IMR-90 (cell line): ENCODE data around the gene MYDGF. TPM values are rescaled to one million over a fixed set of nuclear protein-coding genes. Genes with fewer than 3 reads are reported as not detected.
A peak's percentile ranks its signal among the peaks of the same experiment; 100 is the strongest.

Experiments used
- ATAC-seq: fragments of 200-7000 bp; cut with Tn5 transposase; 2 replicates; pipeline ENCODE4 v1.9.1; 2020; ENCODE audit warnings: low read depth, mild to moderate bottlenecking, moderate library complexity
- BruUV-seq: library from RNA; stranded (reverse); fragments of 400-500 nt; replicated peaks from 2 replicates; lab custom pipeline; 2021; lab: Mats Ljungman, UMichigan
- CTCF ChIA-PET: fragments of 300-600 bp; formaldehyde crosslinking; extraction: SDS; loops from one replicate; lab custom pipeline; 2021; ENCODE audit warnings: antibody characterized with exemption; lab: Yijun Ruan, JAX
- POLR2A ChIA-PET: fragments of 300-600 bp; sonication (Branson Sonifier 250); formaldehyde crosslinking; loops from one replicate; lab custom pipeline; 2022; ENCODE audit warnings: antibody characterized with exemption; ENCODE audit not compliant: unreplicated experiment; lab: Charles Lee
- DNase-seq: peaks from one replicate; pipeline ENCODE4 v3.0.0; 2013
- H2AFZ ChIP-seq: replicated peaks from 2 replicates; pipeline ENCODE3; 2013; ENCODE audit warnings: low read length, mild to moderate bottlenecking; ENCODE audit not compliant: poor library complexity
- H2AK5ac ChIP-seq: 2 replicates; pipeline ENCODE4 v1.6.1; 2013; ENCODE audit warnings: low read depth, low read length, inconsistent platforms
- H2AK9ac ChIP-seq: replicated peaks from 2 replicates; pipeline ENCODE3; 2013; ENCODE audit warnings: mild to moderate bottlenecking, low read depth, low read length, moderate library complexity; ENCODE audit not compliant: poor library complexity
- H2BK120ac ChIP-seq: 2 replicates; pipeline ENCODE4 v1.6.1; 2013; ENCODE audit warnings: low read depth, low read length, inconsistent platforms
- H2BK15ac ChIP-seq: 3 replicates; pipeline ENCODE4 v1.6.1; 2013; ENCODE audit warnings: low read depth, low read length, inconsistent platforms
- H2BK20ac ChIP-seq: 2 replicates; pipeline ENCODE4 v1.6.1; 2013; ENCODE audit warnings: low read depth, mild to moderate bottlenecking, inconsistent platforms, low read length, moderate library complexity
- H2BK5ac ChIP-seq: 2 replicates; pipeline ENCODE4 v1.6.1; 2013; ENCODE audit warnings: mild to moderate bottlenecking, low read depth, low read length, inconsistent platforms; ENCODE audit not compliant: poor library complexity, severe bottlenecking
- H3K14ac ChIP-seq: replicated peaks from 2 replicates; pipeline ENCODE4 v1.6.1; 2013; ENCODE audit warnings: low read depth, low read length, inconsistent platforms
- H3K18ac ChIP-seq: 2 replicates; pipeline ENCODE4 v1.6.1; 2013; ENCODE audit warnings: low read depth, low read length, control low read depth
- H3K23ac ChIP-seq: 2 replicates; pipeline ENCODE4 v1.6.1; 2013; ENCODE audit warnings: low read depth, low read length, inconsistent platforms
- H3K27ac ChIP-seq: 2 replicates; pipeline ENCODE4 v1.5.1; 2013; ENCODE audit warnings: mild to moderate bottlenecking, control low read depth, low read length; ENCODE audit not compliant: insufficient read depth
- H3K27me3 ChIP-seq: 2 replicates; pipeline ENCODE4 v1.6.1; 2013; ENCODE audit warnings: low read length; ENCODE audit not compliant: control insufficient read depth, insufficient read depth
- H3K36me3 ChIP-seq: 2 replicates; pipeline ENCODE4 v1.6.1; 2013; ENCODE audit warnings: low read length, mixed read lengths; ENCODE audit not compliant: control insufficient read depth, insufficient read depth
- H3K4ac ChIP-seq: 2 replicates; pipeline ENCODE4 v1.6.1; 2013; ENCODE audit warnings: low read depth, low read length, inconsistent platforms
- H3K4me1 ChIP-seq: 2 replicates; pipeline ENCODE4 v1.6.1; 2013; ENCODE audit warnings: low read length, mixed read lengths; ENCODE audit not compliant: control insufficient read depth, insufficient read depth
- H3K4me2 ChIP-seq: 2 replicates; pipeline ENCODE4 v1.6.1; 2013; ENCODE audit warnings: low read depth, mild to moderate bottlenecking, control low read depth, low read length, moderate library complexity
- H3K4me3 ChIP-seq: 2 replicates; pipeline ENCODE4 v1.5.1; 2013; ENCODE audit warnings: low read depth, mild to moderate bottlenecking, control low read depth, low read length, moderate library complexity; ENCODE audit not compliant: insufficient read depth
- H3K56ac ChIP-seq: 2 replicates; pipeline ENCODE4 v1.6.1; 2013; ENCODE audit warnings: low read length, inconsistent platforms; ENCODE audit not compliant: insufficient read depth; ENCODE audit errors: extremely low read depth
- H3K79me1 ChIP-seq, 2 experiments: 2 replicates each; pipeline ENCODE4 v1.6.1; 2013; ENCODE audit warnings: low read length in 2 of 2, inconsistent platforms in 1 of 2, low read depth in 1 of 2
- H3K9ac ChIP-seq: 2 replicates; pipeline ENCODE4 v1.6.1; 2013; ENCODE audit warnings: low read depth, low read length, control low read depth
- H3K9me1 ChIP-seq: 2 replicates; pipeline ENCODE4 v1.6.1; 2013; ENCODE audit warnings: low read length, inconsistent platforms; ENCODE audit not compliant: insufficient read depth
- H3K9me3 ChIP-seq: 2 replicates; pipeline ENCODE4 v1.6.1; 2013; ENCODE audit warnings: low read length; ENCODE audit not compliant: control insufficient read depth, insufficient read depth
- H4K20me1 ChIP-seq: 2 replicates; pipeline ENCODE4 v1.6.1; 2013; ENCODE audit warnings: low read length, inconsistent platforms; ENCODE audit not compliant: insufficient read depth
- H4K5ac ChIP-seq: 2 replicates; pipeline ENCODE4 v1.6.1; 2013; ENCODE audit warnings: mild to moderate bottlenecking, low read depth, low read length, control low read depth
- H4K8ac ChIP-seq, 2 experiments: 2 replicates each; pipeline ENCODE4 v1.6.1; 2013; ENCODE audit warnings: low read depth in 2 of 2, low read length in 2 of 2, control low read depth in 1 of 2, inconsistent platforms in 1 of 2
- H4K91ac ChIP-seq: 2 replicates; pipeline ENCODE4 v1.6.1; 2013; ENCODE audit warnings: low read depth, low read length, inconsistent platforms; ENCODE audit not compliant: insufficient read depth
- BHLHE40 ChIP-seq: fragments of 150-350 bp; IDR thresholded peaks from 2 replicates; pipeline ENCODE4 v1.6.1; 2016; ENCODE audit warnings: mild to moderate bottlenecking, low read depth, low read length
- CEBPB ChIP-seq: IDR thresholded peaks from 2 replicates; pipeline ENCODE4 v1.6.1; 2012; ENCODE audit warnings: low read depth, low read length, improper control_type of control experiment
- CHD1 ChIP-seq: IDR thresholded peaks from 2 replicates; pipeline ENCODE4 v1.6.1; 2012; ENCODE audit warnings: low read depth, low read length, improper control_type of control experiment
- CTCF ChIP-seq: conservative IDR thresholded peaks from 2 replicates; pipeline ENCODE4 v1.5.1; 2012; ENCODE audit warnings: mild to moderate bottlenecking, low read depth, low read length, improper control_type of control experiment
- FOS ChIP-seq: fragments of 150-350 bp; IDR thresholded peaks from 2 replicates; pipeline ENCODE4 v1.6.1; 2016; ENCODE audit warnings: low read depth, low read length
- MAFK ChIP-seq: IDR thresholded peaks from 2 replicates; pipeline ENCODE4 v1.6.1; 2012; ENCODE audit warnings: low read depth, low read length, improper control_type of control experiment
- MAZ ChIP-seq: IDR thresholded peaks from 2 replicates; pipeline ENCODE4 v1.6.1; 2012; ENCODE audit warnings: low read depth, mild to moderate bottlenecking, low read length, improper control_type of control experiment, moderate library complexity, borderline replicate concordance
- NFE2L2 ChIP-seq: fragments of 150-350 bp; IDR thresholded peaks from 2 replicates; pipeline ENCODE4 v1.6.1; 2016; ENCODE audit warnings: low read depth, mild to moderate bottlenecking, low read length
- POLR2A ChIP-seq: IDR thresholded peaks from 2 replicates; pipeline ENCODE4 v1.6.1; 2012; ENCODE audit warnings: mild to moderate bottlenecking, low read depth, low read length
- RAD21 ChIP-seq: IDR thresholded peaks from 2 replicates; pipeline ENCODE4 v1.6.1; 2012; ENCODE audit warnings: low read length, improper control_type of control experiment
- RCOR1 ChIP-seq: IDR thresholded peaks from 2 replicates; pipeline ENCODE4 v1.6.1; 2012; ENCODE audit warnings: mild to moderate bottlenecking, low read length, improper control_type of control experiment; ENCODE audit not compliant: insufficient replicate concordance
- RFX5 ChIP-seq: IDR thresholded peaks from 2 replicates; pipeline ENCODE4 v1.8.0; 2012; ENCODE audit warnings: low read depth, mild to moderate bottlenecking, low read length, moderate library complexity
- SMC3 ChIP-seq: fragments of 150-350 bp; IDR thresholded peaks from 2 replicates; pipeline ENCODE4 v1.6.1; 2016; ENCODE audit warnings: low read depth, mild to moderate bottlenecking, antibody characterized with exemption, low read length, moderate library complexity
- USF2 ChIP-seq: fragments of 150-350 bp; IDR thresholded peaks from 2 replicates; pipeline ENCODE4 v1.6.1; 2017; ENCODE audit warnings: mild to moderate bottlenecking, antibody characterized with exemption, low read length, low read depth
- WGBS, 2 experiments: methylation state at CpG; one replicate each; pipeline versions ENCODE4 v1.1.5 to v1.1.7; 2013; ENCODE audit warnings: missing lambda C conversion rate in 2 of 2; ENCODE audit not compliant: insufficient read length in 1 of 2; ENCODE audit errors: extremely low coverage in 2 of 2; 5-methylcytosine and 5-hydroxymethylcytosine counted together
- dilution Hi-C: fragments of 300-500 bp; cut with HindIII; formaldehyde crosslinking; loops from one replicate; pipeline ENCODE4 v1.14.3; 2018; ENCODE audit warnings: low sequenced_read_pairs; ENCODE audit not compliant: unreplicated experiment
- in situ Hi-C: fragments of 300-500 bp; cut with MboI; formaldehyde crosslinking; loops from 3 replicates; pipeline ENCODE4 v1.14.3; 2019; ENCODE audit warnings: low sequenced_read_pairs, inconsistent platforms, mixed read lengths
- intact Hi-C: fragments of 100-400 bp; cut with micrococcal nuclease; formaldehyde crosslinking; loops from 2 replicates; pipeline ENCODE4 v1.10.0; 2022
- polyA plus RNA-seq, 3 experiments: library from polyadenylated mRNA; depleted of rRNA; stranded (reverse); fragments of >200 nt; gene quantifications; 2 replicates each; pipeline ENCODE4 v1.2.3, GENCODE V29; 2012; ENCODE audit warnings: low replicate concordance in 1 of 3
- total RNA-seq: library from RNA; depleted of rRNA; stranded (reverse); fragments of >200 nt; gene quantifications from 2 replicates; pipeline ENCODE4 v1.2.3, GENCODE V29; 2012
- TF ChIP-seq, protein P1 (sequence below): fragments of 150-350 bp; IDR thresholded peaks from 2 replicates; pipeline ENCODE4 v1.6.1; 2016; ENCODE audit warnings: low read depth, mild to moderate bottlenecking, low read length, moderate library complexity, borderline replicate concordance

MYDGF gene
- total and polyA plus RNA-seq, 2 of the 4 experiments (the other 2 are of a cell fraction), result 203 to 310 TPM

- H4K5ac ChIP-seq, result no peak overlapping the region
- BruUV-seq, result no TSS peak
- H2BK20ac ChIP-seq, result no peak overlapping the region
- no peak overlapping the region for H2BK120ac ChIP-seq
- ATAC-seq, result peak; percentile 40
- no peak overlapping the region for H4K91ac ChIP-seq
- no peak overlapping the region for H3K4me2 ChIP-seq
- H3K56ac ChIP-seq, result no peak overlapping the region
- no peak overlapping the region for H2AFZ ChIP-seq
- no peaks in the 10 kb centered on the region; a peak in 1 of 4 replicates for H3K79me1 ChIP-seq
- no peak overlapping the region for H3K4me3 ChIP-seq
- no peak overlapping the region for H2AK9ac ChIP-seq
- no peak overlapping the region for H4K8ac ChIP-seq
- no peak overlapping the region for H3K9ac ChIP-seq
- no peak for DNase-seq
- H3K36me3 ChIP-seq, result peaks cover 52% of the 10 kb centered on the region
- no peaks in the 10 kb centered on the region for H3K27me3 ChIP-seq
- H3K4me1 ChIP-seq, result no peaks in the 10 kb centered on the region
- H2BK15ac ChIP-seq, result no peak overlapping the region
- intact Hi-C loops, result no loop called here
- no peaks in the 10 kb centered on the region for H3K9me1 ChIP-seq
- no peak overlapping the region for H2BK5ac ChIP-seq
- H3K27ac ChIP-seq, result no peak overlapping the region
- ChIA-PET CTCF (no interaction called here), POLR2A (no interaction called here)
- no peak overlapping the region for H3K4ac ChIP-seq
- H3K23ac ChIP-seq, result no peak overlapping the region
- in situ Hi-C loops, result no loop called here
- H3K18ac ChIP-seq, result no peak overlapping the region
- no peak overlapping the region for H2AK5ac ChIP-seq
- TF ChIP-seq NFE2L2, result no peak
- no peak for TF ChIP-seq RFX5
- no peak for TF ChIP-seq MAFK
- TF ChIP-seq RAD21, result no peak
- TF ChIP-seq, protein P1, sequence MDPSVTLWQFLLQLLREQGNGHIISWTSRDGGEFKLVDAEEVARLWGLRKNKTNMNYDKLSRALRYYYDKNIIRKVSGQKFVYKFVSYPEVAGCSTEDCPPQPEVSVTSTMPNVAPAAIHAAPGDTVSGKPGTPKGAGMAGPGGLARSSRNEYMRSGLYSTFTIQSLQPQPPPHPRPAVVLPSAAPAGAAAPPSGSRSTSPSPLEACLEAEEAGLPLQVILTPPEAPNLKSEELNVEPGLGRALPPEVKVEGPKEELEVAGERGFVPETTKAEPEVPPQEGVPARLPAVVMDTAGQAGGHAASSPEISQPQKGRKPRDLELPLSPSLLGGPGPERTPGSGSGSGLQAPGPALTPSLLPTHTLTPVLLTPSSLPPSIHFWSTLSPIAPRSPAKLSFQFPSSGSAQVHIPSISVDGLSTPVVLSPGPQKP, result no peak
- no peak for TF ChIP-seq CEBPB
- no peak for TF ChIP-seq POLR2A
- TF ChIP-seq MAZ, result no peak
- no peak for TF ChIP-seq CTCF
- no peak for TF ChIP-seq USF2
- no peak for TF ChIP-seq CHD1
- no peak for TF ChIP-seq SMC3
- no peak for TF ChIP-seq RCOR1
- TF ChIP-seq BHLHE40, result no peak
- no peak for TF ChIP-seq FOS
- WGBS, 2 experiments, result 63% methylated on average over 13 of the region's 34 CpGs; no CpG with 5 or more reads in 1 of the 2 experiments
- dilution Hi-C loops, result no loop called here
- no peaks in the 10 kb centered on the region for H4K20me1 ChIP-seq
- H3K14ac ChIP-seq, result no peak overlapping the region
- no peaks in the 10 kb centered on the region for H3K9me3 ChIP-seq
Measured at GRCh38 chr19:4678881-4679790, 9.0 kb upstream of the MYDGF start.
